HCT116 (cell line): Measurements from ENCODE around the gene MGRN1. TPM values are rescaled to one million over a fixed set of nuclear protein-coding genes. Genes with fewer than 3 reads are reported as not detected.

ENCODE experiments used
- ATAC-seq: fragments of 200-7000 bp; cut with Tn5 transposase; 2 replicates; pipeline ENCODE4 v1.9.1; 2020; ENCODE audit warnings: mild to moderate bottlenecking, moderate library complexity
- BruUV-seq: library from RNA; stranded (reverse); fragments of 400-500 nt; replicated peaks from 2 replicates; lab custom pipeline; 2021; lab: Mats Ljungman, UMichigan
- CTCF ChIA-PET: fragments of 300-600 bp; sonication (Branson Sonifier 250); formaldehyde crosslinking; loops from one replicate; lab custom pipeline; 2021; ENCODE audit warnings: antibody characterized with exemption; lab: Charles Lee
- POLR2A ChIA-PET: fragments of 300-600, 350-600 bp; sonication (Branson Sonifier 250); formaldehyde crosslinking; loops from one replicate; lab custom pipeline; 2021; ENCODE audit warnings: antibody characterized with exemption; lab: Charles Lee
- RAD21 ChIA-PET, 2 experiments: fragments of 300-600 bp; sonication (Branson Sonifier 250); formaldehyde crosslinking; loops; one replicate each; lab custom pipeline; 2023; ENCODE audit warnings: low total read pairs in 2 of 2; ENCODE audit not compliant: uncharacterized antibody in 2 of 2, unreplicated experiment in 2 of 2, low non-redundant PET in 1 of 2; lab: Charles Lee
- DNase-seq: peaks from one replicate; pipeline ENCODE4 v3.0.0-alpha.2; 2010; ENCODE audit warnings: low read depth, low spot score
- H2AFZ ChIP-seq: fragments of 200-600 bp; shearing (Covaris generic), sonication (generic); 2 replicates; pipeline ENCODE4 v1.6.1; 2017; ENCODE audit warnings: low read depth, mixed run types, mixed read lengths, antibody characterized with exemption, low read length; ENCODE audit not compliant: poor library complexity, severe bottlenecking
- H3K27ac ChIP-seq: 2 replicates; pipeline ENCODE4 v1.5.1; 2012; ENCODE audit warnings: low read depth, low read length
- H3K27me3 ChIP-seq: fragments of 200-600 bp; sonication (generic); 2 replicates; pipeline ENCODE4 v1.6.1; 2016; ENCODE audit warnings: mixed run types, low read length, mixed read lengths; ENCODE audit not compliant: insufficient read depth
- H3K36me3 ChIP-seq, 2 experiments: fragments of 200-500 bp in 1 of 2; fragments of 200-600 bp in 1 of 2; sonication (Bioruptor generic) in 1 of 2; sonication (generic) in 1 of 2; 2 replicates each; pipeline versions ENCODE4 v1.5.1 to v1.6.1; 2014 to 2016; ENCODE audit warnings: low read length in 2 of 2, inconsistent platforms in 1 of 2, mixed read lengths in 1 of 2, mixed run types in 1 of 2; ENCODE audit not compliant: insufficient read depth in 2 of 2, control insufficient read depth in 1 of 2
- H3K4me1 ChIP-seq, 2 experiments: fragments of 200-600 bp in 1 of 2; sonication (generic) in 1 of 2; 2 replicates each; pipeline versions ENCODE4 v1.5.1 to v1.6.1; 2012 to 2017; ENCODE audit warnings: low read length in 2 of 2, inconsistent platforms in 1 of 2, mild to moderate bottlenecking in 1 of 2, mixed read lengths in 1 of 2, mixed run types in 1 of 2, moderate library complexity in 1 of 2; ENCODE audit not compliant: insufficient read depth in 2 of 2, control insufficient read depth in 1 of 2
- H3K4me2 ChIP-seq: fragments of 200-600 bp; sonication (generic); 2 replicates; pipeline ENCODE4 v1.6.1; 2017; ENCODE audit warnings: mixed run types, low read length, mixed read lengths
- H3K4me3 ChIP-seq, 2 experiments: fragments of 200-600 bp in 1 of 2; sonication (generic) in 1 of 2; replicated peaks in 1 of 2; 2 replicates each; pipeline ENCODE4 v1.5.1; 2011 to 2016; ENCODE audit warnings: low read length in 2 of 2, control low read depth in 1 of 2, low read depth in 1 of 2, mild to moderate bottlenecking in 1 of 2, mixed read lengths in 1 of 2, mixed run types in 1 of 2
- H3K79me2 ChIP-seq: fragments of 200-600 bp; sonication (generic); 2 replicates; pipeline ENCODE4 v1.6.1; 2017; ENCODE audit warnings: mild to moderate bottlenecking, mixed run types, low read length, moderate library complexity, mixed read lengths; ENCODE audit not compliant: insufficient read depth
- H3K9ac ChIP-seq: fragments of 200-600 bp; sonication (generic); 2 replicates; pipeline ENCODE4 v1.6.1; 2016; ENCODE audit warnings: low read length, mixed read lengths
- H3K9me2 ChIP-seq: fragments of 200-600 bp; sonication (generic), shearing (Covaris generic); 2 replicates; pipeline ENCODE4 v1.6.1; 2017; ENCODE audit warnings: mixed run types, mild to moderate bottlenecking, moderate library complexity; ENCODE audit not compliant: insufficient read depth
- H3K9me3 ChIP-seq, 2 experiments: fragments of 200-500 bp in 1 of 2; fragments of 200-600 bp in 1 of 2; sonication (Bioruptor generic) in 1 of 2; sonication (generic) in 1 of 2; 2 replicates each; pipeline ENCODE4 v1.6.1; 2014 to 2017; ENCODE audit warnings: low read length in 2 of 2, mixed read lengths in 2 of 2, inconsistent platforms in 1 of 2, low read depth in 1 of 2, mild to moderate bottlenecking in 1 of 2, mixed run types in 1 of 2, moderate library complexity in 1 of 2; ENCODE audit not compliant: control insufficient read depth in 1 of 2, insufficient read depth in 1 of 2
- H4K20me1 ChIP-seq: fragments of 200-600 bp; sonication (generic), shearing (Covaris generic); 2 replicates; pipeline ENCODE4 v1.6.1; 2017; ENCODE audit warnings: mixed run types, mild to moderate bottlenecking, moderate library complexity; ENCODE audit not compliant: insufficient read depth
- CEBPB ChIP-seq: IDR thresholded peaks from 2 replicates; pipeline ENCODE4 v1.6.1; 2012; ENCODE audit warnings: low read depth
- EZH2 ChIP-seq: fragments of 200-600 bp; sonication (generic); IDR thresholded peaks from 2 replicates; pipeline ENCODE4 v1.6.1; 2017; ENCODE audit warnings: antibody characterized with exemption, mixed run types
- EZH2phosphoT487 ChIP-seq: fragments of 200-600 bp; IDR thresholded peaks from 2 replicates; pipeline ENCODE4 v1.6.1; 2018; ENCODE audit warnings: antibody characterized with exemption, borderline replicate concordance
- FOSL1 ChIP-seq: IDR thresholded peaks from 2 replicates; pipeline ENCODE4 v1.6.1; 2012; ENCODE audit warnings: low read depth
- JUND ChIP-seq: IDR thresholded peaks from 2 replicates; pipeline ENCODE4 v1.6.1; 2012
- POLR2A ChIP-seq: IDR thresholded peaks from 2 replicates; pipeline ENCODE4 v1.7.0; 2011; ENCODE audit warnings: borderline replicate concordance; ENCODE audit not compliant: insufficient read depth, insufficient read length; ENCODE audit errors: extremely low read depth
- POLR2AphosphoS5 ChIP-seq: IDR thresholded peaks from 2 replicates; pipeline ENCODE4 v1.6.1; 2011; ENCODE audit warnings: mild to moderate bottlenecking, low read depth, low read length, moderate library complexity
- SIN3A ChIP-seq: IDR thresholded peaks from 2 replicates; pipeline ENCODE4 v1.6.1; 2012; ENCODE audit warnings: low read depth
- SP1 ChIP-seq: IDR thresholded peaks from 2 replicates; pipeline ENCODE4 v1.6.1; 2012; ENCODE audit warnings: low read depth
- SRF ChIP-seq: IDR thresholded peaks from 2 replicates; pipeline ENCODE4 v1.6.1; 2012; ENCODE audit warnings: low read depth
- TCF7L2 ChIP-seq: IDR thresholded peaks from 2 replicates; pipeline ENCODE4 v1.7.0; 2011; ENCODE audit warnings: borderline replicate concordance, inconsistent platforms; ENCODE audit not compliant: insufficient read depth, insufficient read length; ENCODE audit errors: extremely low read depth
- YY1 ChIP-seq: IDR thresholded peaks from 2 replicates; pipeline ENCODE4 v1.6.1; 2011; ENCODE audit warnings: low read length, low read depth, moderate library complexity, mild to moderate bottlenecking; ENCODE audit not compliant: insufficient replicate concordance; ENCODE audit errors: extremely low read depth
- ZNF274 ChIP-seq: fragments of 200-500 bp; sonication (Bioruptor generic); IDR thresholded peaks from 2 replicates; pipeline ENCODE4 v1.6.1; 2014; ENCODE audit warnings: mild to moderate bottlenecking, low read depth, low read length, inconsistent platforms
- intact Hi-C: fragments of 100-400 bp; cut with micrococcal nuclease; formaldehyde crosslinking; loops from 2 replicates; pipeline ENCODE4 v1.10.0; 2022
- total RNA-seq: library from RNA; stranded (reverse); gene quantifications from one replicate; pipeline ENCODE4 v1.2.1, GENCODE V29; 2021; ENCODE audit not compliant: unreplicated experiment
- TF ChIP-seq, protein P1 (sequence below): IDR thresholded peaks from 2 replicates; pipeline ENCODE4 v1.6.1; 2012
- TF ChIP-seq, protein P2 (sequence below): IDR thresholded peaks from 2 replicates; pipeline ENCODE4 v1.6.1; 2011; ENCODE audit warnings: mild to moderate bottlenecking, low read length, moderate library complexity; ENCODE audit not compliant: insufficient replicate concordance; ENCODE audit errors: extremely low read depth

MGRN1 gene
- total RNA-seq, 1 experiment from 2014 or later: 50.6 TPM

DNA sequence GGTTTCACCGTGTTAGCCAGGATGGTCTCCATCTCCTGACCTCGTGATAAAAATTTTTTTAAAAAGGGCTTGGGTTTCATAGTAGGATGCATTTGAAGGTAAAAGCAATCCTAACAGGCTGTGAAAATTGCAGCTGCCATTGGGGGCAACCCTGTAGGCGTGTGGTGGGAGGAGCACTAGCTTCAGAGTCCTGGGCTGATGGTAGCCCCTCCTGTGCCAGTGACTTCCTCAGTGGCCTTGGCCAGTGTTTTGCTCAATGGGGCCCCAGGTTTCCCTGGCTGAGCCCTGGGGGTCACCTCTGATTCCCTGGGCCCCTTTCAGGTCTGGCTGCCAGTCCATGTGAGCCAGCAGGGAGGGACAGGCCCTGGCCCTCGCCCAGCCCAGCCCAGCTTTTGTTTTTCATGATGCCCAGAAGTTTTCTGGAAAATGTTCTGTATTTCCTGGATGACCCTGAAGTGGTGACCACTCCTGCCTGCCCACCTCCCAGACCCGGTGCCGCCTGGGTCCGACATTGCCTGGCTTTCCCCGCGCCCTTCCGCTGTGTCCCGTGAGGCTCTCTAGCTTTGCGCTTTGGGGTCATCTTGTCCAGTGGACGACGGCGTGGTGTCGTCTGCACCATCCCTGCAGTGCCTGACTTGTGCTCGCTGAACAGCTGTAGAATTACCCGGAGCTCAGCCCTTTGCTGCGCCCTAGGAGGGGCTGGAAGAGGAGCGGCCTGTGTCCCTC, 9.4 kb downstream of the MGRN1 start:
- no peaks in the 10 kb centered on the region for H3K9me2 ChIP-seq
- no peak for DNase-seq
- H3K79me2 ChIP-seq: peaks cover 74% of the 10 kb centered on the region
- intact Hi-C loops: no loop called here
- no peak overlapping the region for H3K9ac ChIP-seq
- no peak overlapping the region for H2AFZ ChIP-seq
- H3K36me3 ChIP-seq: peaks cover 0 to 2% of the 10 kb centered on the region in 2 experiments; a peak in 3 of 4 replicates
- ChIA-PET CTCF (interaction anchor here (0.7 to 1.6 kb wide), 2 partner anchors 10 to 16 kb away, joined by 3 to 9 read pairs; partner anchors contain the start of gene MGRN1), RAD21 (no interaction called here), POLR2A (no interaction called here)
- H3K4me2 ChIP-seq: no peak overlapping the region
- peaks cover 3 to 6% of the 10 kb centered on the region in 2 experiments; a peak in 1 of 4 replicates for H3K9me3 ChIP-seq
- BruUV-seq: no TSS peak
- H3K4me1 ChIP-seq: no peaks in the 10 kb centered on the region
- no peak overlapping the region for H3K4me3 ChIP-seq
- H3K27me3 ChIP-seq: no peaks in the 10 kb centered on the region
- no peak for ATAC-seq
- no peaks in the 10 kb centered on the region for H4K20me1 ChIP-seq
- no peak for TF ChIP-seq ZNF274
- TF ChIP-seq CEBPB: no peak
- no peak for TF ChIP-seq POLR2A
- H3K27ac ChIP-seq: no peak overlapping the region

DNA sequence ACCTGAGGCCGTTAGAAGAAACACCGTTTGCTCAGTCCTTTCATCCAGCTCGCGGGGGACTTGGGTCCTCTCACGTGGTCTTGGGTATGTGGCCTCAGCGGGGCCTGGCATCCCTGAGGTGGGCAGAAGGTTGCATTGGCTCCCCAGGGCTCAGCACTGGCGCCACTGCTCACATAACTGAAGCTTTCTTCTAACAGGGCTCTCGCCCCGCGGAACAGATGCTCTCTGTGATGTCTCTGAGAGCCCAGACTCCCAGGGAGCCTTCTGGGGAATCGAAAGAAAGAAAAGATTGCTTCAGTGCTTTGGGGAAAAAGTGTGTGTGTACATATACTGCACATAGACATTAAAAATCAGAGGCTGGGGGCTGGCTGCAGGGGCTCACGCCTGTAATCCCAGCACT, 10.1 kb downstream of the MGRN1 start:
- no TSS peak for BruUV-seq
- Histone ChIP-seq H3K9me3 (peaks cover 3 to 6% of the 10 kb centered on the region in 2 experiments; a peak in 1 of 4 replicates), H2AFZ (no peak overlapping the region), H3K27me3 (no peaks in the 10 kb centered on the region), H3K4me2 (no peak overlapping the region), H3K79me2 (peaks cover 71% of the 10 kb centered on the region), H3K9me2 (no peaks in the 10 kb centered on the region), H4K20me1 (no peaks in the 10 kb centered on the region), H3K4me1 (no peaks in the 10 kb centered on the region), H3K36me3 (peaks cover 0 to 2% of the 10 kb centered on the region in 2 experiments; a peak in 3 of 4 replicates)
- RAD21 ChIA-PET: no interaction called here
- TF ChIP-seq SRF (no peak), SP1 (no peak), EZH2 (no peak), TCF7L2 (no peak), FOSL1 (no peak), SIN3A (no peak), JUND (no peak), EZH2phosphoT487 (no peak), YY1 (no peak), POLR2AphosphoS5 (no peak)
- TF ChIP-seq, protein P1, sequence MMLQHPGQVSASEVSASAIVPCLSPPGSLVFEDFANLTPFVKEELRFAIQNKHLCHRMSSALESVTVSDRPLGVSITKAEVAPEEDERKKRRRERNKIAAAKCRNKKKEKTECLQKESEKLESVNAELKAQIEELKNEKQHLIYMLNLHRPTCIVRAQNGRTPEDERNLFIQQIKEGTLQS: no peak
- TF ChIP-seq, protein P2, sequence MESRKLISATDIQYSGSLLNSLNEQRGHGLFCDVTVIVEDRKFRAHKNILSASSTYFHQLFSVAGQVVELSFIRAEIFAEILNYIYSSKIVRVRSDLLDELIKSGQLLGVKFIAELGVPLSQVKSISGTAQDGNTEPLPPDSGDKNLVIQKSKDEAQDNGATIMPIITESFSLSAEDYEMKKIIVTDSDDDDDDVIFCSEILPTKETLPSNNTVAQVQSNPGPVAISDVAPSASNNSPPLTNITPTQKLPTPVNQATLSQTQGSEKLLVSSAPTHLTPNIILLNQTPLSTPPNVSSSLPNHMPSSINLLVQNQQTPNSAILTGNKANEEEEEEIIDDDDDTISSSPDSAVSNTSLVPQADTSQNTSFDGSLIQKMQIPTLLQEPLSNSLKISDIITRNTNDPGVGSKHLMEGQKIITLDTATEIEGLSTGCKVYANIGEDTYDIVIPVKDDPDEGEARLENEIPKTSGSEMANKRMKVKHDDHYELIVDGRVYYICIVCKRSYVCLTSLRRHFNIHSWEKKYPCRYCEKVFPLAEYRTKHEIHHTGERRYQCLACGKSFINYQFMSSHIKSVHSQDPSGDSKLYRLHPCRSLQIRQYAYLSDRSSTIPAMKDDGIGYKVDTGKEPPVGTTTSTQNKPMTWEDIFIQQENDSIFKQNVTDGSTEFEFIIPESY: no peak
- TF ChIP-seq, all 23 proteins: peak for 0
- intact Hi-C loops: no loop called here
- Histone ChIP-seq H3K27ac (no peak overlapping the region), H3K9ac (no peak overlapping the region), H3K4me3 (no peak overlapping the region)
- POLR2A ChIA-PET: no interaction called here
- ATAC-seq: no peak
- CTCF ChIA-PET: interaction anchor here (1.6 kb wide), 1 partner anchor 11 kb away, joined by 9 read pairs; the partner anchor contains the start of gene MGRN1
- no peak for DNase-seq
